C4-2B (cell line): ENCODE data around the gene ZFAND3.

Experiments used
- ZFX ChIP-seq: fragments of 450-650 bp; IDR thresholded peaks from 2 replicates; pipeline ENCODE4 v1.6.1; 2017
- TF ChIP-seq, protein P1 (sequence below): fragments of 450-650 bp; conservative IDR thresholded peaks from 2 replicates; pipeline ENCODE4 v1.5.1; 2017; ENCODE audit warnings: mild to moderate bottlenecking

GRCh38 chr6:38184585-38185080, 365.1 kb downstream of the ZFAND3 start:
- TF ChIP-seq, protein P1, sequence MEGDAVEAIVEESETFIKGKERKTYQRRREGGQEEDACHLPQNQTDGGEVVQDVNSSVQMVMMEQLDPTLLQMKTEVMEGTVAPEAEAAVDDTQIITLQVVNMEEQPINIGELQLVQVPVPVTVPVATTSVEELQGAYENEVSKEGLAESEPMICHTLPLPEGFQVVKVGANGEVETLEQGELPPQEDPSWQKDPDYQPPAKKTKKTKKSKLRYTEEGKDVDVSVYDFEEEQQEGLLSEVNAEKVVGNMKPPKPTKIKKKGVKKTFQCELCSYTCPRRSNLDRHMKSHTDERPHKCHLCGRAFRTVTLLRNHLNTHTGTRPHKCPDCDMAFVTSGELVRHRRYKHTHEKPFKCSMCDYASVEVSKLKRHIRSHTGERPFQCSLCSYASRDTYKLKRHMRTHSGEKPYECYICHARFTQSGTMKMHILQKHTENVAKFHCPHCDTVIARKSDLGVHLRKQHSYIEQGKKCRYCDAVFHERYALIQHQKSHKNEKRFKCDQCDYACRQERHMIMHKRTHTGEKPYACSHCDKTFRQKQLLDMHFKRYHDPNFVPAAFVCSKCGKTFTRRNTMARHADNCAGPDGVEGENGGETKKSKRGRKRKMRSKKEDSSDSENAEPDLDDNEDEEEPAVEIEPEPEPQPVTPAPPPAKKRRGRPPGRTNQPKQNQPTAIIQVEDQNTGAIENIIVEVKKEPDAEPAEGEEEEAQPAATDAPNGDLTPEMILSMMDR, result no peak
- TF ChIP-seq ZFX, result no peak
